T-helper 1 cell treated with Interleukin-12 subunit alpha and Interleukin-12 subunit beta and Interleukin-4 antibody, amounts not matched to agents 30 ng/mL and 1 ng/mL, for 36 hours (primary cell): ENCODE measurements around the gene HRH1. TPM values are rescaled to one million over a fixed set of nuclear protein-coding genes. Genes with fewer than 3 reads are reported as not detected.
"Not testable (repeated sequence)": the region's sequence is repeated elsewhere in the genome, so short reads cannot be mapped to it uniquely, and the experiment has no call there.

Experiments
- intact Hi-C: fragments of 100-400 bp; cut with micrococcal nuclease; formaldehyde crosslinking; loops from one replicate; pipeline ENCODE4 v1.15.1; 2024
- total RNA-seq: library from RNA; stranded (reverse); gene quantifications from 2 replicates; pipeline ENCODE4 v1.2.3, GENCODE V29; 2022

The HRH1 gene
- total RNA-seq, 1 donor from 2014 or later: 0.17 TPM

GRCh38 chr3:11140713-11141104, 13.6 kb upstream of the HRH1 start:
- intact Hi-C loops: no loop called here

- intact Hi-C loops: no loop called here
Observed at GRCh38 chr3:11143476-11143875, 10.8 kb upstream of the HRH1 start.

GRCh38 chr3:11144996-11145395, 9.3 kb upstream of the HRH1 start:
- intact Hi-C loops: no loop called here

GRCh38 chr3:11145888-11146287, 8.4 kb upstream of the HRH1 start:
- intact Hi-C loops: no loop called here

- intact Hi-C loops: no loop called here
Observed at GRCh38 chr3:11146773-11147660, 7.3 kb upstream of the HRH1 start.

- intact Hi-C loops: no loop called here
Observed at GRCh38 chr3:11150256-11150655, 4.0 kb upstream of the HRH1 start.

- intact Hi-C loops: no loop called here
Observed at GRCh38 chr3:11152301-11152700, 2.0 kb upstream of the HRH1 start.

GRCh38 chr3:11154953-11155325, 646 bp downstream of the HRH1 start:
- intact Hi-C loops: loop anchor here (2.0 kb wide), 1 partner anchor 180 kb away; no protein-coding TSS in a partner anchor

- intact Hi-C loops: loop anchor here (2.0 kb wide), 1 partner anchor 179 kb away; no protein-coding TSS in a partner anchor
Observed at GRCh38 chr3:11155341-11156025, 1.2 kb downstream of the HRH1 start.

- intact Hi-C loops: no loop called here
Observed at GRCh38 chr3:11156026-11156410, 1.7 kb downstream of the HRH1 start.

GRCh38 chr3:11157421-11157820, 3.1 kb downstream of the HRH1 start:
- intact Hi-C loops: no loop called here

GRCh38 chr3:11159421-11159904, 5.2 kb downstream of the HRH1 start:
- intact Hi-C loops: no loop called here

GRCh38 chr3:11161666-11162065, 7.4 kb downstream of the HRH1 start:
- intact Hi-C loops: no loop called here

GRCh38 chr3:11162401-11163345, 8.4 kb downstream of the HRH1 start:
- intact Hi-C loops: no loop called here

GRCh38 chr3:11164607-11165006, 10.3 kb downstream of the HRH1 start:
- intact Hi-C loops: no loop called here

- intact Hi-C loops: no loop called here
Observed at GRCh38 chr3:11165476-11165875, 11.2 kb downstream of the HRH1 start.

- intact Hi-C loops: not testable (repeated sequence)
Observed at GRCh38 chr3:11166807-11167400, 12.6 kb downstream of the HRH1 start.

- intact Hi-C loops: no loop called here
Observed at GRCh38 chr3:11167590-11167989, 13.3 kb downstream of the HRH1 start.

GRCh38 chr3:11168406-11168805, 14.1 kb downstream of the HRH1 start:
- intact Hi-C loops: no loop called here

- intact Hi-C loops: no loop called here
Observed at GRCh38 chr3:11168881-11169805, 14.8 kb downstream of the HRH1 start.
